GM19397 (cell line): ENCODE measurements around the gene ENOPH1.

ENCODE experiments used
- ATAC-seq: cut with Tn5 transposase; IDR thresholded peaks from one replicate; pipeline ENCODE4 v1.9.1; 2021; ENCODE audit warnings: mild to moderate bottlenecking, moderate library complexity; ENCODE audit not compliant: unreplicated experiment

ENOPH1 gene

DNA sequence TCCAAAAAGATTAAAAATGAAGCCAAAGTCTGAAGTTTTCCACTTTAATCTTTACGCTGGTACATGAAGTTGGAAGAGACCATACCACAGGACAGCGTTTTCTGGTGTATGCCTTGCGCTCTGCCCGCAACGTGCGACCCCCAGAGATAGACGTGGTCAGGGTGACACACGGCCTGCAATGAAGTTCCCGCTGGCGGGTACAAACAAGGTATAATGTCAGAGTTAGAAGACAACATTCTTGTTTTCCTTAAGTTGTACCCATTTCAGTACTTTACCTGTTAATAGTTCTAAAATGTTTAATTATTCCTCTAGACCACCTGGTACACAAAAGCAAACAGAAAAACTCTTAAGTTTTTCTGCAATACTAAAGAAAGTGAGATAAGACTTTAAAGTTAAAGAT is 4.9 kb upstream of the ENOPH1 start:
- no peak for ATAC-seq

DNA sequence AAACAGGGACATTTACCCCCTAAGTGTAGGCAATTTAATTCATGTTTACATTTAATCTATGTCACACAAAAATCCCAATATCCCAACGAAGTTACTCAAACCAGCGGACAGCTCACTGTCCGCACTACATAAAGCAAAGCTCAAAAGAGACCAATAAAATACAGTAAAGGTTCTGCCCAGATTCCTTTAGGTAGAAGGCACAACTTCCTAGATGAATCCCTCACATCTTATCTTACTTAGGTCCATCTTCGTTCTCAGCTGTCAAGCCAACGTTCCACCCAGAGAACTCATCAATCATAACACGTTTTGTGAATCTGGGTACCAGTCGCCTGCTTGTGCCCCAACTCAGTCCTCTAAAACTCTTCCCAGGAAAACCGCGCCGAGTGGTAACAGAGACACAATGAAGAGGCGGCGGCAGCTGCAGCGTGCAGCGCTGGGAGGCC is 1.8 kb upstream of the ENOPH1 start:
- ATAC-seq, result no peak

DNA sequence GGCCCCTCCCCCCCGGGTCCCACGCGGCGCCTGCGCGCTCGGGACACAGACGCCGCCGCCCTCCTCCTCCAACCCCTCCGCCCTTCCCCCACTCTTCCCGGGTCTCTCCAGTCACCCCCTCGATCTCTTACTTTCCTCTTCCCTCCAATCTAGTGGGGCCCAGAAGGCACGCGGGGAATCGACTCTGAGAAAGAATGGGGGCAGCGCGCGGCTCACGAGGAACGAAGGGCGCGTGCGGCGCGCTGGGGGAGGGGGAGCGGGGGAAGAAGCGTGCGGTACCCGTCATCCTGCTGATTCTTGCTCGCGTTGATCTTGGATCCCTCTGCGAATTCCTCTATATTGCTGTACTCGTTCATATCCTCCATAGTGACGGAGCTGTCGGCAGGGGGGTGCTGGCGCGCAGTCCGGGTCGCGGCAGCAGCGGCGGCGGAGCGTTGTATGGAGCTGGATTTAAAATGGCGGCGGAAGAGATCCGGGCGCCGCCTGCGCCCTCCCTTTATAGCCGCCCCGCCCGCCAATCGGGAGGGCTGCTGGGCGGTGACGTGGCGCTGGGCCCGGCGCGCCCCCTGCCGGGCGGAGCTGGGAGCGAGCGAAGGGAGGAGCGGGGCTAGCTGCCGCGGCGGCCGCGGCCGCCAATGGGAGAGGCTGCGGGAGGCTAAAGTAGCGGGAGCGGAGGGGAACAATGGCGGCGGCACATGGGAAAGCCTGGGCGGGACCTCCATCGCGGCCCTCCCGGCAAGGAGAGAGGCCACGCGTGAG is 1.2 kb upstream of the ENOPH1 start:
- peak; percentile 56 for ATAC-seq

DNA sequence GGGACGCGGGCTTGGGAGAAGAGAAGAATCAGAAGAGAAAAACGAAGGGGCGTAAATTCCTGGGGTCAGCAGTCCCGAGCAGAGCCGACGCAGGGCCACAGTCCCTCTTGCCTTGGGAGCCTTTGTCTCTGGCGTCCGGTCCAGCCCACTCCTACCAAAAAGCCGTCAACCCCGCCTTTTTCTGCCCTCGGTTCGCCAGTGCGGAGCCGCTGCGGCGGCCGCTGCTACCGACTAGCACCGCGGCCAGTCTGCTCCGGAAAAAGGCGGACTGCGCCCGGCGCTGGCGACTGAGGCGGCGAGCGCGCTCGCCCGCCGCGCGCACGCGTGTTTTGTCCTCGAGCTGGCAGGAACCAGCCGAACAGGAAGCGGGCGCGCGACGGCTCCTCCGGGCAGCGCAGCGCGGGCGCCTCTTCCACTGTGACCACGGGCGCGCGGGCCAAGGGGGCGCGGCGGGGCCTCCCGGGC is 630 bp upstream of the ENOPH1 start:
- ATAC-seq, result no peak

DNA sequence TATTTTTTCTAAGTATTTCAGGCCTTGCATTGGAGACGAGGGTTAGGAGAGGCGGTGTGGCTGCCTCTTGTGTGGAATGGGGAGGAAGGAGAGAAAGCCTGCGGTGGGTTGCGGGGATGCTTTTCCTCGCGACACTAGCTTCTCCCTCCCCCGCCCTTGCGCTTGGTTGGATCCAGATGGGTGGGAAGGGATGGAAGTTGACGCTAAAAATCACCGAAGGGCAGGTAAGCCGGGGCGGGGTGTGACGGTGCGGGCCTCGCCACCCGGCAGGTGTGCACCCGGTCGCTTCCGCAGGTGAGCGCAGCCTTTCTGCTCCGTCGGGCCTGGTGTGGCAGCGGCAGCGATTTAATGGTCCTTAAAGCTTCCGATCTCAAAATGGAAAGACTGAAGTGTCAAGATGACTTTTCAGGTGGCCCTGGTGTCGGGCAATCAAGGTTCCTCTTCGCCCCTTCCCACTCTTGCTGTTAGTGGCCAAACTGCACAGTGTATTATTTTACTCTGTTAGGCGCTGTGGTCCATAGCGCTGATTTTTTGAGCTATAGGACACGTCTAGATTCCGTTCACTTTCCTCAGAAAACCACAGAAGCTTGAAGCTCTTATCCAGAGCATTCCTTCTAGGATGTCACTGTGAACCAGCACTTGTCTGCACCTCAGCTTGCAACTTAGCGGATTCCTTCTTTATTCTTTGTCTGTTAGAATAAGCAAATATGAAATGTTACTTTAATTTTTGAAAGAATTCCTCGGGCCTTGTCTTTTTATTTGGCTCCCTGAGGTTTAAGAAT is 765 bp downstream of the ENOPH1 start:
- no peak for ATAC-seq

DNA sequence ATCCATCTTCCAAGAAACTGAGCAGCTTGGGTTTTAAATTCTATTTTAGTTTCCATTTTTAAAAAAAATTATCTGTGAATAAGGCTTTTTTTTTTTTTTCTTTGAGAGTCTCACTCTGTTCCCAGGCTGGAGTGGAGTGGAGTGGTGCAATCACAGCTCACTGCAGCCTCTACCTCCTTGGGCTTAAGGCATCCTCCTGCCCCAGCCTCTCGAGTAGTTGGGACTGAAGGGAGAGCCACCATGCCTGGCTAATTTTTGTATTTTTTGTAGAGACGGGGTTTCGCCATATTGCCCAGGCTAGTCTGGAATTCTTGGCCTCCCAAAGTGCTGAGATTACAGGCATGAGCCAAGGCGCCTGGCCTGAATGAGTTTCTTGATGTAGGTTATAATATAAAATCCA is 1.4 kb downstream of the ENOPH1 start:
- no peak for ATAC-seq

DNA sequence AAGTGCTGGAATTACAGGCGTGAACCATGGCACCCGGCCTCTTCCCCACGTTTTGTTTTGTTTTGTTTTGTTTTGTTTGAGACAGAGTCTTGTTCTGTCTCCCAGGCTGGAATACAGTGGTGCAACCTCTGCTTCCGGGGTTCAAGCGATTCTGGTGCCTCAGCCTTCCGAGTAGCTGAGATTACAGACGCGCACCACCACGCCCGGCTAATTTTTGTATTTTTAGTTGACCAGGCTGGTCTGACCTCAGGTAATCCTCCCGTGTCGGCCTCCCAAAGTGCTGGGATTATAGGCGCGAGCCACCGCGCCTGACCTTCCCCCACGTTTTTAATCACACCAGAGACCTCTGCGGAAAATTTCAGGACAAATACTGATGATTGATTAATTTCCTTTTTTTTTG is 2.2 kb downstream of the ENOPH1 start:
- no peak for ATAC-seq

DNA sequence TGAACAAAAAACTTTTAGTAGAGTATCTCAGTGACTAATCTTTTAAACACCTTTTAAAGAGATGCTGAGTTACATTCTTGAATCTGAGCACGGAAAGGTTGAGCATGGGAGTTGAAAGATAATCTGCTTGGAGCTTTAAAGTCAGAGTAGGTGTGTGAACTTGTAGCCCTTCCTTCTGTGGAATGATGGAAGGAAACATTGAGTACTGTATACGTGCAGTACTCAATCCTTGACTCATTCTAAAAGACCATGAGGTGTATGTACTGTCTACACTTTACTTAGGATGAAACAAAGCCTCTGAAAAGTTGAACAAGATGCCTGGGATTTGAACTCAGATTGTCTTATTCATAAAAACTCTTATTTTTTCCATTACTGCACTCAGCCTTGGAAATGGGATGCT is 3.4 kb downstream of the ENOPH1 start:
- ATAC-seq, result no peak

DNA sequence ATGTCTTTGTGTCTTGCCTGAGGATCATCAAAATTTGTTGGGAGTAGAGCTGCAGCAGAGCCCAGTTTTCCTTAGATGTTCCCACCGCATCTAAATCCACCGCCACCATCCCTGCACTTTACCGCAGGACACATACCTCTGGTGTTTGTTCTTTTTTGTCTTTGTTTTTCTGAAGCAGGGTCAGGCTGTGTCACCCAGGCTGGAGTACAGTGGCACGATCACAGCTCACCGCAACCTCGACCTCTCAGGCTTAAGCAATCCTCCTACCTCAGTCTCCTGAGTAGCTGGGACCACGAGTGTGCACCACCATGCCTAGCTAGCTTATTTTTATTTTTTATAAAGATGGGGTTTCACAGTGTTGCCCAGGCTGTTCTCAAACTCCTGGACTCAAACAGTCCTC is 4.6 kb downstream of the ENOPH1 start:
- ATAC-seq, result no peak

DNA sequence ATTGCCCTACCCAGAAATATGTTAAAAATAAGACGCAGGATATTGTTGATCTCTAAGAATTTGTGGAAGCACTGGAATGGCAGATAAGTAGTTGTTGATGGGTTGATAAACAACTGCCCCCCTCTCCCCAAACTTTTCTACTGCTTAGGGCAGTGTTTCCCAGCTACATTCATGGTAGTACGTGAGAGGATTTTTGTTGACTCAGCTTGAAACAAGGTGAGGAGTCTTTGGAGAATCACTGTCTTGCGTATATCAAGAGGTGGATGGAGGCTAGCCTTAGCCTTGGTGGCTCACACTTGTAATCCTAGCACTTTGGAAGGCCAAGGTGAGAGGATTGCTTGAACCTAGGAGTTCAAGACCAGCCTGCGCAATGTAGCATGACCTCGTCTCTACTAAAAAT is 5.7 kb downstream of the ENOPH1 start:
- no peak for ATAC-seq

DNA sequence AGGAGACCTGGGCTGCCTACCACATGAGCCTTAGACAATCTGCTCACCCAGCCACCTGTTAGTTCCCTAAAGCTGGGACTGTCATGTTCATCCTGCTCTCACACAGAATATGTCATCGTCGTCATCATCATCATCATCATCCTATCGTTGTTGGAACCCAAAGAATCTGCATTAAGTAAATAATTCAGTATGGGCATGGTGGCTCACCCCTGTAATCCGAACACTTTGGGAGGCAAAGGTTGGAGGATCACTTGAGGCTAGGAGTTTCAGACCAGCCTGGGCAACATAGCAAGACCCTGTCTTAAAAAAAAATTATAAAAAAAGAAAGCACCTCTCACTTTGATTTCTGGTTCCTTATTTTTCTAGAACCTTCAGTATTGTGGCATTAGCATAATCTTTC is 6.4 kb downstream of the ENOPH1 start:
- no peak for ATAC-seq

DNA sequence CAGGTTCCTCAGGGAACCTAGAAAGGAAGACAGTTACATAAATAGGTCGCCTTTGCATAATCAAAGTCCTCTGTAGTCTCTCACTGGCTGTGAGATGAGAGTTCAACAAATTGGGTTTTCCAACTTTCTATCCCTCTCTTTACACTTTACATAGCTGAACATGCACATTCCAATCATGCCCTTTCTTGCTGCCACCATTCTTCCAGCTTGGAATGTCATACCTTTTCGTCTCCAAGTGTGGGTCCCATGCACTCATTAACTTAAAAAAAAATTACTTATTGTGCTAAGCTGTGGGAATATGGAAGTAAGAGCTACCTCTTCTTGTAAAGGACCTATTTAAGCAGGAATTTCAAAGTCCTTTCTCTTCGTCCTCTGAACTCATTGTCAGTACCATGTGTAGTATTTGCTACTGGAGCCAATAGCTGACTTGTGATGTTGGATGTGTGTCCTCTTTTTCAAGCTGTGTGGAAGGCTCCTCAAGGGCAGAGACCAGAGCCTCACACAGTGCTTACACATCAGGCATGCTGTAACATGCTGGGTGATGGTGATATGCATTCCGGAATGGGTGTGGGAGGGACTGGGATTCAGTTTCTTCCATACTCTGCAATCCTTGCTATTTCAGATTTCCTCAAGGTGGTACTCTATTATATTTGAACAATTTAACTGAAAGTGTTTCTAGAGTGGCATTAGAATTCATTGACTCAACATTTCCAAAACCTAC is 7.1 kb downstream of the ENOPH1 start:
- ATAC-seq, result no peak

DNA sequence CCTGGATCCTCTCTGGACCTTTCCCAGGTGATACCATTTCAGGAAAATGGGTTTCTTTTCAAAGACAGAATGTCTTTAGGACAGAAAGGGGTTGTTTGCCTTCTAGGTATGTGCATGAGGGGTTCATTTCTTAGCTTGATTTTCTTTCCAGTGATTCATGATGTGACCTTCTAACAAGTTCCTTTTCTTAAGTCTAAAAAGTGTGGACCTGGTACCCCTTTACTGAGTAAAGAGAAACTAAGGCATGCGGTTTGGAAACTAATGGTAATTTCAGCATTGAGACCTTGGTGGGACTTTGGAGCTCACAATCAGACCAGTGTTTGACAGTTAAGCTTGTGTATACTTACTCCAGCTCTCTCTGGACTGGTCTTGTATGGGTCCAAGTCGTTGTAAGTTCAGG is 8.7 kb downstream of the ENOPH1 start:
- ATAC-seq, result no peak

DNA sequence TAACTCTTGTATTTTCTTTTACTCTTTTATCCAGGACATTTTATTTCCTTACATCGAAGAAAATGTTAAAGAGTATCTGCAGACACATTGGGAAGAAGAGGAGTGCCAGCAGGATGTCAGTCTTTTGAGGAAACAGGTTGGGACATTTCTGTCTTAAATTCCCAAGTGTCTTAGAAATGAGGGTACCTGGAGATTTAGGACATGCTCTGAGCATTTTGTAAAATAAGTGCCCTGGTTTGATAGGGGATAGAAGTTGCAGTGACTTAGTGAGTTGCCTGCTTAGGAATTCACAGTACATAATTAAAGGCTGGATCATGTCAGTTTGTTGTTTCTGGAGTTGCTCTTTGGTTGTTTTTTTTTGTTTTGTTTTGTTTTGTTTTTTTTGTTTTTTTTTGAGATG is 17.5 kb downstream of the ENOPH1 start:
- no peak for ATAC-seq

DNA sequence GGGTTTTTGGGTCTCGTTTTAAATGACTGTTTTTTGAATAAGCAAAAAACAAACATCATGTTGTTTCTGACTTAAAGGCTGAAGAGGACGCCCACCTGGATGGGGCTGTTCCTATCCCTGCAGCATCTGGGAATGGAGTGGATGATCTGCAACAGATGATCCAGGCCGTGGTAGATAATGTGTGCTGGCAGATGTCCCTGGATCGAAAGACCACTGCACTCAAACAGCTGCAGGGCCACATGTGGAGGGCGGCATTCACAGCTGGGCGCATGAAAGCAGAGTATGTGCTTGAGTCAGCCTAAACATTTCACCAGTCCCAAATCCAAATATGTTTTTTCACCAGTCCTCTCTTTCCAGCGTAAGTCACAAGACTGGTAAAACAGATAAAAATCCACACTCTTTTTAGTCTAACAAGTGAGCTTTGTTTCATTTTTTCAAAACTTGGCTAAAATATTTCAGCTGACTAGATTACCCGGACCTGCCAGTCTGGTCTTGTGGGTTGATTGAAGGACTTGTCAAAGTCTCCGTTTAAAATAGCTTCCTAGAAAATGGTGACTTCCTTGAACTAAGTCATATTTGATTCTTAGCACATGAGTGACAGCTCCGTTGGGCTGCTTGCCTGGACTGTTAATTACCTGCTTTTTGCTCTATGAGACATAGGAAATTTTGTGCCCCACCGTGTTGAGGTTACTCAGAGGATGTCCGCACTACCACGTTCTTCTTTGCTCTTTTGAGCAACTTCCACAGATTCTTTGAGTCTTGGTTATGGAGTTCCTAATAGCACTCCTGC is 20.8 kb downstream of the ENOPH1 start:
- ATAC-seq, result no peak

DNA sequence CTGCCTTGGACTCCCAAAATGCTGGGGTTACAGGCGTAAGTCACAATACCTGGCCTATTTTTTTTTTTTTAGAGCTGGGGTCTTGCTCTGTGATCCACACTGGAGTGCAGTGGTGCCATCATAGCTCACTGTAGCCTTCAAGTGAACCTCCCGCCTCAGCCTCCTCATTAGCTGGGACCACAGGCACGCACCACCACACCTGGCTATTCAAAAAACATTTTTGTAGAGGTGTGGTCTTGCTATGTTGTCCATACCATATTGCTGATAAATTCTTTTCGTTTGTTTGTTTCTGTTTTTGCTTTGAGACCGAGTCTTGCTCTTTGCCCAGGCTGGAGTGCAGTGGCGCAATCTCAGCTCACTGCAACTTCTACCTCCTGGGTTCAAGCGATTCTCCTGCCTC is 21.6 kb downstream of the ENOPH1 start:
- ATAC-seq, result no peak

DNA sequence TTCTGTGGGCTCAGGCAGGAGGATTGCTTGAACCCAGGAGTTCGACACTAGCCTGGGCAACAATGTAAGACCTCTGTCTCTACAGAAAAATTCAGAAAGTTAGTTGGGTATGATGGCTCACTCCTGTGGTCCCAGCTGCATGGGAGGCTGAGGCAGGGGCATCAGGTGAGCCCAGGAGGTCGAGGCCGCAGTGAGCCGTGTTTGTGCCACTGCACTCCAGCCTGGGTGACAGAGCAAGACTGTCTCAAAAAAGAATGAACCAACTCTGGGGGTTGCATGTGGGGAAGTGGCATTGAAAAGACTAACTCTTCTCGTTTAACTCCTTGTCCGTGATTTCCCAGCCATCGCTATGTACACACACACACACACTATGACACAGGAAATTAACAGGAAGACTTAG is 26.9 kb downstream of the ENOPH1 start:
- no peak for ATAC-seq

DNA sequence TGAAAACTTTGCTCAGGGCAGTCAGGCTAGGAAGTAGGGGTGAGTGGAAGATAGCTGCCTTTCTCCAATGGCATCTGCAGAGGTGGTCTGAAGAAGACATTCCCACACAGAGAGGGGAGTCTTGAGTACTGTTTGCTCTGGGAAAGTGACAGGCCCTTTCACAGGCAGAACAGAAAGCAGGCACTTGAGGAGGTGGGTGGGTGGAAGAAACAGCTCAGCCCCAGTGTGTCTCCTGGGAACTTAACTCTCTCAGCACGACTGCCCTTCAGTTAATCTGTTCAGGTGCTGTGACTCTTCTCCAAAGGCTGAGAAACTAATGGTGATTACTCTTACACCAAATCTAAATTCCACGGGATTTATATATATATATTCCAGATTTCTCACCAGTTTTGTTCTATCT is 28.3 kb downstream of the ENOPH1 start:
- no peak for ATAC-seq

DNA sequence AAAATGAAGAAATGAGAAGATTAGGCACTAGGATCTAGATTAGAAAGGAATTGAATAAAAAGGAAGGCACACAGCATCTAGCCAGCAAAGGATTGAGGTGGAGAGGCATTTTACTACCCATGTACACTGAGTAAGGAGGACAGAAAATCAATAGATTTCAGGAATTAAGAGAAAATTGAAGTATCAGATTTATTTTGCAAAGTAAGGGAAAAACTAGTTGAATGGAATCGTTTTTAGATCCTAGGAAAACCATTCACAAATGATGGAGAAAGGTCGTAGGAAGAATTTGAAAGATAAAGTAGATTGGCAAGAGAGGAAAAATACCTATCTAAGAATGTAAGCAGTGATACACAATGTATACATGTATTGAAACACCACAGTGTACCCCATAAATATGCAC is 31.3 kb downstream of the ENOPH1 start:
- ATAC-seq, result no peak

DNA sequence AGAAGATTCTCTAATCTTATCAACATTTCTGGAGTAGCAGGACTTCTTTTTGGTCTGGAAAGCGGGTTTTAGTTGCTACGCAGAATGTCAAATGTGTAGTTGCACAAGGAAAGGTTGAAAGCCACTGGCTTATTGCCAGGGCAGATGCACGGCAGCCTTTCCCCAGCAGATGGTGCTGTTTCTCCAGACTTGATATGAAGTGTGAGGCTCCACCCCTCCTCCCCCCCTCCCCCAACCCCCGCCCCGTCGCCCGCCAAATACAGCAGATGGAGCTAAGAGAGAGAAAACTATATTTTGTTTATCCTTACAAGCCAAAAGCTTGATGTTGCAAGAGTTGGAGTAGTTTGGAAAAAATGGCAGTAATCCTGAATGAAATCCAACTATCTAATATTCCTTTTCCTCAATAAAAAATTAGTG is 32.0 kb downstream of the ENOPH1 start:
- peak; percentile 83 for ATAC-seq

DNA sequence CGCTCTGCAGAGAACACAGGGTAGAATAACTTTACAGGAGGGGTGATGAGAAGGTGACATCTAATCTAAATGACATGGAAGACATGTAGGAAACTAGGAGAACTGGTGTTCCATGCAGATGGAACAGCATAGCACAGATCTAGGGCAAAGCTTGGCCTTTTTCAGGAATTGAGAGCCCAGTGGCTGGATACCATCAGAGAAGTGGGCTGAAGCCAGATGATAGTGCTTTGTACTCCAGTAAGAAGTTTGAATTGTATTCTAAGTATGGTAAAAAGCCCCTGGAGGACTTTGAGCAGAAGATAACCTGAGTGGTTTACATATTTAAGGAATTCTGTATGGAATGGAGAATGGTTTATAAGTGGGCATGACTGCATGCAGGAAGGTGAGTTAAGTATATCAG is 32.8 kb downstream of the ENOPH1 start:
- no peak for ATAC-seq
